Esophagus muscularis mucosa (tissue), 4 donors: ENCODE results near the gene SUN3. TPM values are rescaled to one million over a fixed set of nuclear protein-coding genes. Genes with fewer than 3 reads are reported as not detected.

Experiments used
- DNase-seq: peaks from one replicate; pipeline ENCODE4 v3.0.0-alpha.2; 2017; ENCODE audit errors: extremely low spot score
- H3K27ac ChIP-seq, 4 donors: fragments of 200-600 bp; sonication (generic); replicated peaks in 1 of 4; 1 replicate in 3 of 4; 2 replicates in 1 of 4; pipeline ENCODE4 v1.5.1; 2016 to 2019; ENCODE audit warnings: mild to moderate bottlenecking in 1 of 4
- H3K27me3 ChIP-seq, 4 donors: fragments of 200-600 bp; sonication (generic); one replicate each; pipeline versions ENCODE4 v1.5.1 to v1.6.0; 2016 to 2019
- H3K36me3 ChIP-seq, 4 donors: fragments of 200-600 bp; sonication (generic); one replicate each; pipeline ENCODE4 v1.5.1; 2016 to 2019
- H3K4me1 ChIP-seq, 4 donors: fragments of 200-600 bp; sonication (generic); one replicate each; pipeline ENCODE4 v1.5.1; 2016 to 2019
- H3K4me3 ChIP-seq, 4 donors: fragments of 200-600 bp; sonication (generic); 1 replicate in 2 of 4; 2 replicates in 2 of 4; pipeline ENCODE4 v1.5.1; 2016 to 2019; ENCODE audit warnings: mild to moderate bottlenecking in 4 of 4, moderate library complexity in 1 of 4
- H3K9me3 ChIP-seq, 4 donors: fragments of 200-600 bp; sonication (generic); 1 replicate in 3 of 4; 2 replicates in 1 of 4; pipeline ENCODE4 v1.5.1; 2016 to 2019
- EP300 ChIP-seq: sonication (generic); formaldehyde crosslinking; IDR thresholded peaks from one replicate; pipeline ENCODE4 v1.6.1; 2017; ENCODE audit warnings: antibody characterized with exemption
- POLR2A ChIP-seq: fragments of 450-650 bp; IDR thresholded peaks from one replicate; pipeline ENCODE4 v1.6.1; 2017; ENCODE audit warnings: antibody characterized with exemption, moderate library complexity, mild to moderate bottlenecking, low read depth
- POLR2AphosphoS5 ChIP-seq, 2 donors: sonication (generic); formaldehyde crosslinking; IDR thresholded peaks; one replicate each; pipeline ENCODE4 v1.6.1; 2017; ENCODE audit warnings: antibody characterized with exemption in 2 of 2
- WGBS: methylation state at CpG from one replicate; pipeline ENCODE4 v1.1.5; 2018; 5-methylcytosine and 5-hydroxymethylcytosine counted together
- intact Hi-C: fragments of 100-400 bp; cut with DNase I; formaldehyde crosslinking; loops from one replicate; pipeline ENCODE4 v1.15.1; 2023
- total RNA-seq, 4 donors: library from RNA; depleted of rRNA; stranded (reverse); fragments of >200 nt; gene quantifications; one replicate each; pipeline versions ENCODE4 v1.1.0 to v1.2.1, GENCODE V29; 2016
- TF ChIP-seq, protein P1 (sequence below), 3 experiments: fragments of 200-600 bp in 2 of 3; fragments of 450-650 bp in 1 of 3; sonication (generic) in 2 of 3; IDR thresholded peaks; one replicate each; pipeline ENCODE4 v1.5.1; 2017 to 2019; ENCODE audit warnings: antibody characterized with exemption in 3 of 3, mild to moderate bottlenecking in 2 of 3, moderate library complexity in 1 of 3

SUN3 gene
- total RNA-seq, 4 donors from 2014 or later, result not detected

DNA sequence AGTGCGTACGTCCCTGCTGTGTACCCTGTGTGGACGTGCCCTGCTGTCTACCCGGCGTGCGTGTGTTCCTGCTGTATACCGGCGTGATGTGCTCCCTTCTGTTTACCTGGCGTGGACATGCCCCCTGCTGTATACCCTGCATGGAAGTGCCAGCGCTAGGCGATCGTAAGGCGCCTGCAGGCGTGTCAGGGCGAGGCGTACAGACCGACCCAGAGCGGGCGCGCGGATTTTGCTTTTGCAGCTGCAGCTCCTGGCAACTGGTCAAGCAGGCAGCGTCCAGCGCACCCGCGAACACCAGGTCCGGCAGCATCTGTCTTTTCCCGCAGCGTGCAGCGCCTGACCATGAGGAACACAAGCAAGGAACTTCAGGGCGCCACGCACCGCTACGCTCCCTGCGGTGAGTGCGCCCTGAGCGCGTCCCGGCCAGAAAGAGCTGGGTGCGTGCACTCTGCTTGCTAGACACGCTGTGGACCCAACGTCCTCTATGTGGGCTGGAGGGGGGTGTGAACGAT is 7.1 kb upstream of the SUN3 start:
- 2% methylated on average over 23 of the region's 42 CpGs for WGBS
- no peak overlapping the region for H3K27ac ChIP-seq
- intact Hi-C loops, result loop anchor here (5.0 kb wide), 1 partner anchor 76 kb away; no protein-coding TSS in a partner anchor
- no peaks in the 10 kb centered on the region for H3K36me3 ChIP-seq
- no peaks in the 10 kb centered on the region for H3K9me3 ChIP-seq
- no peak for DNase-seq
- TF ChIP-seq POLR2A (no peak), EP300 (no peak)
- peaks cover 14 to 16% (median 15%) of the 10 kb centered on the region in 4 donors for H3K4me1 ChIP-seq
- peak overlapping the region; percentile 56 to 69 (median 58) for H3K4me3 ChIP-seq
- H3K27me3 ChIP-seq, result peaks cover 0 to 34% (median 2%) of the 10 kb centered on the region in 4 donors

DNA sequence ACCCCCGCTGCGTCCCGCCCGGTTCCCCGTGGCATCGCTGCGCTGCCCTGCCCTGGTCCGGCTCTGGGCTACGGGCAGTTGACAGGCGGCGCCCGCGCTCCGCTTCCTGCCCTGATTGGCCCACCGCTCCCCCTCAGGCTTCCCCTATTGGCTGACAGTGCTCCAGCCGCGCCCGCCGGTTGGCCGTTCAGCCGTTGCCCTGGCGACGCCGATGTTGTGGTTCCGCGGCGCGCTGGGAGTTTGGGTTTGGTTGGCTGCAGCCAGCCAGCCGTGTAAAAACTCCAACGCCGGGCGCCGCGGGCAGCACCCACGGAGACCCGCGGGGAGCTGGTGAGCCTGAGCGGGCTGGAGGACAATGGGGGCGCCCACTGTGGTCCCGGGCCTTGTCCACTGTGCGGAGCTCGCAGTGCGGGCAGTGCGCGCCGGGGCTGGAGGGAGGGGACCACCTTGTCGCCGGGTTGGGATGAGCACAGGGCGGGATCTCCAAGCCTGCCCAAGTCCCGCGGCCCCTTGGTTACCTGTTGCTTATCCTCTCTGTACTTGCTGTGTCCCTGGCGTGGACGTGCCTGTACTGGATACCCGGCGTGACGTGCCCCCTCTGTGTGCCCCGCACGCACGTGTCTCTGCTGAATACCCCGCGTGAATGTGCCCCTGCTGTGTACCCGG is 6.5 kb upstream of the SUN3 start, which contains the start of gene C7orf57:
TSS of gene C7orf57 (plus strand) at position 243 of the 666 bp plus-strand sequence. CDS start 766 bp downstream, outside the sequence.
- peak in 1 of 2 donors; percentile 74 for TF ChIP-seq POLR2AphosphoS5 (IDR thresholded peaks at IDR 0.05)
- TF ChIP-seq POLR2A, result no peak
- TF ChIP-seq, protein P1, sequence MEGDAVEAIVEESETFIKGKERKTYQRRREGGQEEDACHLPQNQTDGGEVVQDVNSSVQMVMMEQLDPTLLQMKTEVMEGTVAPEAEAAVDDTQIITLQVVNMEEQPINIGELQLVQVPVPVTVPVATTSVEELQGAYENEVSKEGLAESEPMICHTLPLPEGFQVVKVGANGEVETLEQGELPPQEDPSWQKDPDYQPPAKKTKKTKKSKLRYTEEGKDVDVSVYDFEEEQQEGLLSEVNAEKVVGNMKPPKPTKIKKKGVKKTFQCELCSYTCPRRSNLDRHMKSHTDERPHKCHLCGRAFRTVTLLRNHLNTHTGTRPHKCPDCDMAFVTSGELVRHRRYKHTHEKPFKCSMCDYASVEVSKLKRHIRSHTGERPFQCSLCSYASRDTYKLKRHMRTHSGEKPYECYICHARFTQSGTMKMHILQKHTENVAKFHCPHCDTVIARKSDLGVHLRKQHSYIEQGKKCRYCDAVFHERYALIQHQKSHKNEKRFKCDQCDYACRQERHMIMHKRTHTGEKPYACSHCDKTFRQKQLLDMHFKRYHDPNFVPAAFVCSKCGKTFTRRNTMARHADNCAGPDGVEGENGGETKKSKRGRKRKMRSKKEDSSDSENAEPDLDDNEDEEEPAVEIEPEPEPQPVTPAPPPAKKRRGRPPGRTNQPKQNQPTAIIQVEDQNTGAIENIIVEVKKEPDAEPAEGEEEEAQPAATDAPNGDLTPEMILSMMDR (IDR thresholded peaks at IDR 0.05), result peak in 2 of 3 experiments; percentile 24 to 25
- no peak for TF ChIP-seq EP300
- no peaks in the 10 kb centered on the region for H3K9me3 ChIP-seq
- intact Hi-C loops, result loop anchor here (5.0 kb wide), 1 partner anchor 77 kb away; no protein-coding TSS in a partner anchor
- peak within 1 kb of the TSS; percentile 56 to 69 (median 58) for H3K4me3 ChIP-seq
- H3K27ac ChIP-seq, result no peak within 1 kb of the TSS
- H3K36me3 ChIP-seq, result no peaks in the 10 kb centered on the region
- peaks cover 14 to 16% (median 15%) of the 10 kb centered on the region in 4 donors for H3K4me1 ChIP-seq
- 0% methylated on average over 1 of the region's 62 CpGs for WGBS
- peaks cover 0 to 34% (median 2%) of the 10 kb centered on the region in 4 donors for H3K27me3 ChIP-seq
- peak; percentile 95 for DNase-seq

DNA sequence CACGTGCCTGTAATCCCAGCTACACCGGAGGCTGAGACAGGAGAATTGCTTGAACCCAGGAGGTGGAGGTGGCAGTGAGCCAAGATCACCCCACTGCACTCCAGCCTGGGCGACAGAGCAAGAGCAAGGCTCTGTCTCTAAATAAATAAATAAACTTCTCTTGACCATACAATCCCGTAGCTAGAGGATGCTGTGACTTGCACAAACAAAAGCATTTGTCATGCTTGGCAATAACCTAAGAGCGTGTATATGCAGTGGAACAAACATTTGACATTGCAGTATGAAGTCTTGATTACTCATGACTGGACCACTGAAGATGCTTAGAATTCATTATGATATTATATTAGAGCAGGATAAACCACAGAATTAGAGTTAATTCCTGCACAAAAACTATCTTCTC is 5.0 kb upstream of the SUN3 start:
- Histone ChIP-seq H3K9me3 (no peaks in the 10 kb centered on the region), H3K27ac (no peak overlapping the region), H3K27me3 (peaks cover 0 to 37% (median 2%) of the 10 kb centered on the region in 4 donors), H3K4me1 (peaks cover 14 to 16% (median 15%) of the 10 kb centered on the region in 4 donors), H3K4me3 (no peak overlapping the region), H3K36me3 (no peaks in the 10 kb centered on the region)
- TF ChIP-seq, protein P1 (IDR thresholded peaks at IDR 0.05), result no peak
- no peak for TF ChIP-seq POLR2A
- no peak for TF ChIP-seq EP300
- TF ChIP-seq POLR2AphosphoS5 (IDR thresholded peaks at IDR 0.05), result no peak
- WGBS, result 59% methylated on average over 5 of the region's 5 CpGs
- no peak for DNase-seq
- intact Hi-C loops, result no loop called here

DNA sequence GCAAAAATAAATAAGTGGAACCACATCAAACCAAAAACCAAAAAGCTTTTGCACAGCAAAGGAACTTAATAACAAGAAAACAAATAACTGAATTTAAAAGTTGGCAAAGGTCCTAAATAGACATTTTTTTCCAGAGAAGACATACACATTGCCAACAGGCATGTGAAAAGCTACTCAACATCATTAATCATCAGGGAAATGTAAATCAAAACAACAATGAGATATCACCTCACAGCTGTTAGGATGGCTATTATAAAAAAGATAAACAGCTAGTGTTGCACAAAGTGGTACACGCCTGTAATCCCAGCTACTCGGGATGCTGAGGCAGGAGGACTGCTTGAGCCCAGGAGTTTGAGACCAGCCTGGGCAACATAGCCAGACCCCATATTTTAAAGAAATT is 2.2 kb upstream of the SUN3 start:
- intact Hi-C loops, result no loop called here

DNA sequence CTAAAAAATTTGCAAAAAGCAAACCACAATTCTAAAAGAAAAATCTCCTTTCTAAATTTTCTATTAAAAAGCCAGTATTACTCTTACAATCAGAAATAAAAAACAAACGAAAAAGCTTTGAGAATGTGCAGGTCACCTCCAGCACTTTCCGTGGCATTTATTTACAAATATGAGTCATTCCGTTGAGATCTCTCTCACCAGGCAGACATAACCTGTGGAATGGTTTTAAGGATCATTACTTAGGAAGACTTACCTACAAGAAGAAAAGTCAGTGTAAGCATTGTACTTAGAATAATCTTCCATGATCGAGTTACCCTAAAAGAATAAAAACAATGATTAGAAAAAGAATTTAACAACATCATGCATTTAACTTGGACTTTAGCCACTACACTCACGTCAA is 3.3 kb downstream of the SUN3 start:
- intact Hi-C loops, result no loop called here
- peaks cover 0 to 3% (median 0%) of the 10 kb centered on the region in 4 donors for H3K27me3 ChIP-seq
- no peak for DNase-seq
- peaks cover 0 to 11% (median 5%) of the 10 kb centered on the region in 4 donors for H3K9me3 ChIP-seq
- TF ChIP-seq, protein P1 (IDR thresholded peaks at IDR 0.05), result no peak
- no peak for TF ChIP-seq EP300
- no peak for TF ChIP-seq POLR2A
- no peak for TF ChIP-seq POLR2AphosphoS5 (IDR thresholded peaks at IDR 0.05)
- no peak overlapping the region for H3K27ac ChIP-seq
- no peak overlapping the region for H3K4me3 ChIP-seq
- H3K4me1 ChIP-seq, result no peaks in the 10 kb centered on the region
- no peaks in the 10 kb centered on the region for H3K36me3 ChIP-seq
- 66% methylated on average over 5 of the region's 5 CpGs for WGBS

More for the DNA sequence above, 2.2 kb upstream of the SUN3 start:
- TF ChIP-seq POLR2A (no peak), EP300 (no peak), POLR2AphosphoS5 (IDR thresholded peaks at IDR 0.05) (no peak)
- TF ChIP-seq, protein P1 (IDR thresholded peaks at IDR 0.05), result no peak
- 51% methylated on average over 2 of the region's 2 CpGs for WGBS
- Histone ChIP-seq H3K27me3 (peaks cover 0 to 35% (median under 1%) of the 10 kb centered on the region in 4 donors), H3K27ac (no peak overlapping the region), H3K4me1 (peaks cover 12 to 13% (median 13%) of the 10 kb centered on the region in 4 donors), H3K4me3 (no peak overlapping the region), H3K36me3 (no peaks in the 10 kb centered on the region), H3K9me3 (no peaks in the 10 kb centered on the region)
- no peak for DNase-seq
